Activated CD4-positive, alpha-beta T cell treated with anti-CD3 and anti-CD28 coated beads, Interleukin-2, amount 10 ng/mL, durations not matched to agents 24 days and 14 days (primary cell): ENCODE data around the gene ZNF747. TPM values are rescaled to one million over a fixed set of nuclear protein-coding genes. Genes with fewer than 3 reads are reported as not detected.

Experiments used
- total RNA-seq: library from RNA; stranded (reverse); gene quantifications from 2 replicates; pipeline ENCODE4 v1.2.3, GENCODE V29; 2022

ZNF747 gene
- total RNA-seq, 1 donor from 2014 or later: 10.5 TPM

Other genes with a start within 250 kb of the ZNF747 start
- 80.5 and 93.2 TPM in 2 replicates for gene CD2BP2, start 179.6 kb downstream of the ZNF747 start, total RNA-seq
- gene TBC1D10B, start 164.4 kb downstream of the ZNF747 start, total RNA-seq: 68.9 TPM in 2 replicates
- 1.0 and 1.3 TPM in 2 replicates for gene MYL11, start 160.1 kb downstream of the ZNF747 start, total RNA-seq
- 162 and 163 TPM in 2 replicates for gene SEPTIN1, start 152.3 kb downstream of the ZNF747 start, total RNA-seq
- gene ZNF48, start 139.4 kb downstream of the ZNF747 start, total RNA-seq: 16.5 and 18.3 TPM in 2 replicates
- gene ZNF771, start 127.3 kb downstream of the ZNF747 start, total RNA-seq: 8.6 and 10.3 TPM in 2 replicates
- 167 and 176 TPM in 2 replicates for gene DCTPP1, start 104.8 kb downstream of the ZNF747 start, total RNA-seq
- gene SEPHS2, start 89.0 kb downstream of the ZNF747 start, total RNA-seq: 79.7 and 80.2 TPM in 2 replicates
- gene ITGAL, start 62.1 kb downstream of the ZNF747 start, total RNA-seq: 264 and 267 TPM in 2 replicates
- gene ZNF768, start 8.3 kb downstream of the ZNF747 start, total RNA-seq: 12.9 and 14.8 TPM in 2 replicates
- 13.9 and 14.9 TPM in 2 replicates for gene ZNF764, start 23.5 kb upstream of the ZNF747 start, total RNA-seq
- gene ZNF688, start 36.9 kb upstream of the ZNF747 start, total RNA-seq: 6.6 and 8.0 TPM in 2 replicates
- gene ZNF785, start 50.8 kb upstream of the ZNF747 start, total RNA-seq: 17.1 and 17.8 TPM in 2 replicates
- 14.0 and 14.6 TPM in 2 replicates for gene ZNF689, start 75.5 kb upstream of the ZNF747 start, total RNA-seq
- gene PRR14, start 116.1 kb upstream of the ZNF747 start, total RNA-seq: 82.2 and 86.7 TPM in 2 replicates
- gene FBRS, start 123.6 kb upstream of the ZNF747 start, total RNA-seq: 121 and 124 TPM in 2 replicates
- 90.4 and 91.6 TPM in 2 replicates for gene SRCAP, start 164.3 kb upstream of the ZNF747 start, total RNA-seq
- gene PHKG2, start 213.6 kb upstream of the ZNF747 start, total RNA-seq: 39.5 and 41.0 TPM in 2 replicates
- 4.0 and 4.2 TPM in 2 replicates for gene CFAP119, start 227.2 kb upstream of the ZNF747 start, total RNA-seq
- gene RNF40, start 227.5 kb upstream of the ZNF747 start, total RNA-seq: 95.4 and 100 TPM in 2 replicates